NCI-H774 (cell line): ENCODE measurements around the gene PLCB1.
"Not testable (repeated sequence)": the region's sequence is repeated elsewhere in the genome, so short reads cannot be mapped to it uniquely, and the experiment has no call there.

ENCODE experiments used
- DNase-seq: peaks from one replicate; lab custom pipeline; 2025; lab: John Stamatoyannopoulos, UW

The PLCB1 gene

GRCh38 chr20:8545212-8545611 is 413.1 kb downstream of the PLCB1 start:
- DNase-seq = no peak

GRCh38 chr20:8547035-8547650 is 415.1 kb downstream of the PLCB1 start:
- DNase-seq = no peak

- DNase-seq = no peak
Observed at GRCh38 chr20:8547968-8548588, 416.0 kb downstream of the PLCB1 start.

GRCh38 chr20:8549192-8549591 is 417.1 kb downstream of the PLCB1 start:
- DNase-seq = no peak

- no peak for DNase-seq
Observed at GRCh38 chr20:8557711-8558110, 425.6 kb downstream of the PLCB1 start.

- no peak for DNase-seq
Observed at GRCh38 chr20:8562356-8562755, 430.3 kb downstream of the PLCB1 start.

- no peak for DNase-seq
Observed at GRCh38 chr20:8568075-8568474, 436.0 kb downstream of the PLCB1 start.

- no peak for DNase-seq
Observed at GRCh38 chr20:8569766-8570165, 437.7 kb downstream of the PLCB1 start.

GRCh38 chr20:8571611-8572010 is 439.5 kb downstream of the PLCB1 start:
- no peak for DNase-seq

GRCh38 chr20:8573686-8574085 is 441.6 kb downstream of the PLCB1 start:
- DNase-seq = no peak

- DNase-seq = no peak
Observed at GRCh38 chr20:8575114-8575513, 443.0 kb downstream of the PLCB1 start.

GRCh38 chr20:8578161-8578865 is 446.2 kb downstream of the PLCB1 start:
- no peak for DNase-seq

GRCh38 chr20:8579035-8579434 is 447.0 kb downstream of the PLCB1 start:
- no peak for DNase-seq

- DNase-seq = no peak
Observed at GRCh38 chr20:8581446-8582183, 449.5 kb downstream of the PLCB1 start.

GRCh38 chr20:8583012-8583565 is 451.0 kb downstream of the PLCB1 start:
- DNase-seq = no peak

GRCh38 chr20:8583566-8584043 is 451.5 kb downstream of the PLCB1 start:
- DNase-seq = no peak

- DNase-seq = no peak
Observed at GRCh38 chr20:8587251-8587650, 455.2 kb downstream of the PLCB1 start.

- no peak for DNase-seq
Observed at GRCh38 chr20:8587810-8588209, 455.7 kb downstream of the PLCB1 start.

- DNase-seq = no peak
Observed at GRCh38 chr20:8589956-8590355, 457.9 kb downstream of the PLCB1 start.

- not testable (repeated sequence) for DNase-seq
Observed at GRCh38 chr20:8600910-8601541, 469.0 kb downstream of the PLCB1 start.

- DNase-seq = no peak
Observed at GRCh38 chr20:8601542-8601912, 469.5 kb downstream of the PLCB1 start.
